Ovary (tissue), 3 donors: ENCODE data around the gene NDUFA12.

ENCODE experiments used
- CTCF ChIP-seq, 3 donors: fragments of 450-650 bp in 2 of 3; fragments of 200-600 bp in 1 of 3; IDR thresholded peaks; one replicate each; pipeline versions ENCODE4 v1.5.1 to v1.8.0; 2016 to 2022; ENCODE audit warnings: antibody characterized with exemption in 3 of 3, mild to moderate bottlenecking in 1 of 3
- POLR2A ChIP-seq: fragments of 450-650 bp; IDR thresholded peaks from one replicate; pipeline ENCODE4 v1.6.1; 2017; ENCODE audit warnings: antibody characterized with exemption, mild to moderate bottlenecking, moderate library complexity
- donor health status: DM: no; HTN: no; CAD: no.

DNA sequence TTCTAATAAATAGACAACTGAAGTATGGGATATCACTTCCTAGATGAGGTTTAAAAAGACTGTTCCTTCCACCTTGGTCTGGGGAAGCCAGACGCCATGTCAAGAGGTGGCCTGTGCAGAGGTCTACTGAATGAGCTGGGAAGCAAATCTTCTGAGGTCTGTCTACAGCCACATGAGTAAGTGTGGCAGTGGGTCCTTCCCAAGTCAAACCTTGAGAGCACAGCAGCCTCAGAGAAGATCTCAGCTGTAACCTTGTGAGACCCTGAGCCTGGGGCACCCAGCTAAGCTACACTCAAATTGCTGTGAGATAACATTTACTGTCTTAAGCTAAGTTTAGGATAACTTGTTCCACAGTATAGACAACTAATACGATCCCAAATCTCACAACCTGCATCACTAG, 20.2 kb downstream of the NDUFA12 start:
- TF ChIP-seq POLR2A (no peak), CTCF (IDR thresholded peaks at IDR 0.05) (no peak)
